Muscle layer of duodenum (tissue), 2 donors: Measurements from ENCODE around the gene NEIL3.

ENCODE experiments used
- H3K27ac ChIP-seq: one replicate; pipeline ENCODE4 v1.7.0; 2013; ENCODE audit warnings: mild to moderate bottlenecking, low read length
- H3K27me3 ChIP-seq: one replicate; pipeline ENCODE4 v1.7.0; 2013; ENCODE audit warnings: low read depth, mild to moderate bottlenecking, control low read depth, low read length
- H3K36me3 ChIP-seq, 2 donors: one replicate each; pipeline ENCODE4 v1.7.0; 2013; ENCODE audit warnings: low read length in 2 of 2, control low read depth in 1 of 2, mild to moderate bottlenecking in 1 of 2; ENCODE audit not compliant: insufficient read depth in 2 of 2, control insufficient read depth in 1 of 2
- H3K4me1 ChIP-seq, 2 donors: one replicate each; pipeline ENCODE4 v1.7.0; 2013; ENCODE audit warnings: low read length in 2 of 2, mild to moderate bottlenecking in 2 of 2, control low read depth in 1 of 2, moderate library complexity in 1 of 2; ENCODE audit not compliant: insufficient read depth in 2 of 2, control insufficient read depth in 1 of 2
- H3K4me3 ChIP-seq, 2 donors: one replicate each; pipeline ENCODE4 v1.7.0; 2013; ENCODE audit warnings: low read length in 2 of 2, low read depth in 1 of 2, mild to moderate bottlenecking in 1 of 2
- H3K9me3 ChIP-seq, 2 donors: one replicate each; pipeline ENCODE4 v1.7.0; 2013; ENCODE audit warnings: low read length in 2 of 2, control low read depth in 1 of 2, mild to moderate bottlenecking in 1 of 2; ENCODE audit not compliant: control insufficient read depth in 1 of 2
- donor health status: healthy.

NEIL3 gene

GRCh38 chr4:177400030-177400429, 90.4 kb downstream of the NEIL3 start:
- Histone ChIP-seq H3K4me1 (no peaks in the 10 kb centered on the region), H3K27ac (no peak overlapping the region), H3K9me3 (no peaks in the 10 kb centered on the region), H3K4me3 (no peak overlapping the region), H3K27me3 (no peaks in the 10 kb centered on the region), H3K36me3 (no peaks in the 10 kb centered on the region)

GRCh38 chr4:177401658-177402273, 92.1 kb downstream of the NEIL3 start:
- Histone ChIP-seq H3K36me3 (no peaks in the 10 kb centered on the region), H3K27ac (no peak overlapping the region), H3K9me3 (no peaks in the 10 kb centered on the region), H3K4me1 (no peaks in the 10 kb centered on the region), H3K27me3 (no peaks in the 10 kb centered on the region), H3K4me3 (no peak overlapping the region)

- H3K27ac ChIP-seq: no peak overlapping the region
- H3K27me3 ChIP-seq: no peaks in the 10 kb centered on the region
- H3K9me3 ChIP-seq: no peaks in the 10 kb centered on the region
- no peaks in the 10 kb centered on the region for H3K36me3 ChIP-seq
- H3K4me3 ChIP-seq: no peak overlapping the region
- no peaks in the 10 kb centered on the region for H3K4me1 ChIP-seq
Observed at GRCh38 chr4:177403746-177404145, 94.1 kb downstream of the NEIL3 start.

GRCh38 chr4:177404342-177404741, 94.7 kb downstream of the NEIL3 start:
- no peaks in the 10 kb centered on the region for H3K4me1 ChIP-seq
- no peaks in the 10 kb centered on the region for H3K27me3 ChIP-seq
- no peak overlapping the region for H3K27ac ChIP-seq
- H3K36me3 ChIP-seq: no peaks in the 10 kb centered on the region
- H3K9me3 ChIP-seq: no peaks in the 10 kb centered on the region
- no peak overlapping the region for H3K4me3 ChIP-seq

- H3K4me3 ChIP-seq: no peak overlapping the region
- no peak overlapping the region for H3K27ac ChIP-seq
- no peaks in the 10 kb centered on the region for H3K4me1 ChIP-seq
- no peaks in the 10 kb centered on the region for H3K36me3 ChIP-seq
- H3K9me3 ChIP-seq: no peaks in the 10 kb centered on the region
- no peaks in the 10 kb centered on the region for H3K27me3 ChIP-seq
Observed at GRCh38 chr4:177404986-177405385, 95.3 kb downstream of the NEIL3 start.

GRCh38 chr4:177405508-177405907, 95.8 kb downstream of the NEIL3 start:
- Histone ChIP-seq H3K4me3 (no peak overlapping the region), H3K36me3 (no peaks in the 10 kb centered on the region), H3K9me3 (no peaks in the 10 kb centered on the region), H3K27me3 (no peaks in the 10 kb centered on the region), H3K27ac (no peak overlapping the region), H3K4me1 (no peaks in the 10 kb centered on the region)

GRCh38 chr4:177408023-177408422, 98.3 kb downstream of the NEIL3 start:
- Histone ChIP-seq H3K36me3 (no peaks in the 10 kb centered on the region), H3K27me3 (no peaks in the 10 kb centered on the region), H3K27ac (no peak overlapping the region), H3K4me1 (no peaks in the 10 kb centered on the region), H3K9me3 (no peaks in the 10 kb centered on the region), H3K4me3 (no peak overlapping the region)

- Histone ChIP-seq H3K36me3 (no peaks in the 10 kb centered on the region), H3K27ac (no peak overlapping the region), H3K9me3 (no peaks in the 10 kb centered on the region), H3K4me1 (no peaks in the 10 kb centered on the region), H3K27me3 (no peaks in the 10 kb centered on the region), H3K4me3 (no peak overlapping the region)
Observed at GRCh38 chr4:177410566-177410965, 100.9 kb downstream of the NEIL3 start.

GRCh38 chr4:177411996-177412395, 102.3 kb downstream of the NEIL3 start:
- H3K4me1 ChIP-seq: no peaks in the 10 kb centered on the region
- H3K9me3 ChIP-seq: no peaks in the 10 kb centered on the region
- H3K36me3 ChIP-seq: no peaks in the 10 kb centered on the region
- no peak overlapping the region for H3K27ac ChIP-seq
- no peaks in the 10 kb centered on the region for H3K27me3 ChIP-seq
- H3K4me3 ChIP-seq: no peak overlapping the region
